ENCODE data around the gene FARP1. TPM values are rescaled to one million over a fixed set of nuclear protein-coding genes. Genes with fewer than 3 reads are reported as not detected.

Gene FARP1
- total and polyA plus RNA-seq, 2 of the 8 experiments (the other 6 are each of a cell fraction or from before 2014, with no cell fraction given), result 24.7 to 104 TPM

GRCh38 chr13:98452851-98453843 is 310.3 kb downstream of the FARP1 start:
- Histone ChIP-seq H3K4me1 (replicated peaks in 1 of 4; ENCODE audit: control insufficient read depth in 3 of 4, insufficient read depth in 4 of 4, low read length in 3 of 4) (peaks cover 7 to 15% (median 9%) of the 10 kb centered on the region in 4 experiments), H2BK15ac (ENCODE audit: low read length) (no peak overlapping the region), H3K18ac (ENCODE audit: extremely low read depth, low read length) (no peak overlapping the region), H4K5ac (ENCODE audit: insufficient read length, low read depth, low read length) (no peak overlapping the region), H2BK20ac (ENCODE audit: low read length) (no peak overlapping the region), H3K4me3 (ENCODE audit: extremely low read depth in 1 of 4, insufficient read depth in 2 of 4, low read depth in 3 of 4, low read length in 4 of 4) (no peak overlapping the region), H3K9me3 (ENCODE audit: insufficient read depth in 2 of 2, low read depth in 1 of 2, low read length in 1 of 2) (no peaks in the 10 kb centered on the region), H2AK5ac (ENCODE audit: low read depth, low read length) (no peak overlapping the region), H2BK12ac (ENCODE audit: low read depth, low read length) (no peak overlapping the region), H3K9ac (replicated peaks in 1 of 4; ENCODE audit: extremely low read depth in 1 of 4, low read depth in 3 of 4, low read length in 3 of 4) (no peak overlapping the region), H3K56ac (replicated peaks; ENCODE audit: insufficient read length, low read depth, low read length) (no peak overlapping the region), H4K20me1 (replicated peaks in 1 of 2; ENCODE audit: control insufficient read depth in 1 of 2, insufficient read depth in 2 of 2, low read length in 2 of 2) (peaks cover 10 to 16% of the 10 kb centered on the region in 2 experiments), H3K36me3 (ENCODE audit: control insufficient read depth in 2 of 4, insufficient read depth in 4 of 4, low read length in 3 of 4) (peaks cover 6 to 63% (median 19%) of the 10 kb centered on the region in 4 experiments; a peak in 7 of 8 replicates), H3K4ac (replicated peaks; ENCODE audit: insufficient read length, low read depth, low read length) (no peak overlapping the region), H3K79me2 (ENCODE audit: control insufficient read depth in 1 of 2, insufficient read depth in 2 of 2, low read length in 2 of 2) (no peaks in the 10 kb centered on the region), H3K27ac (ENCODE audit: low read depth, low read length) (no peak overlapping the region), H3K27me3 (replicated peaks in 1 of 4; ENCODE audit: control insufficient read depth in 3 of 4, extremely low read depth in 1 of 4, insufficient read depth in 3 of 4, low read length in 3 of 4) (no peaks in the 10 kb centered on the region), H4K8ac (ENCODE audit: extremely low read depth, insufficient read depth, low read length) (no peak overlapping the region), H4K91ac (replicated peaks; ENCODE audit: insufficient read length, low read length) (no peak overlapping the region), H3K23ac (ENCODE audit: insufficient read length) (no peak overlapping the region), H3K23me2 (ENCODE audit: low read depth, low read length) (no peaks in the 10 kb centered on the region), H2BK120ac (replicated peaks; ENCODE audit: low read depth, low read length) (no peak overlapping the region), H2BK5ac (ENCODE audit: low read depth, low read length) (no peak overlapping the region), H3K4me2 (ENCODE audit: insufficient read depth in 1 of 2, low read depth in 2 of 2, low read length in 2 of 2) (no peak overlapping the region), H3K14ac (ENCODE audit: insufficient read length) (no peak overlapping the region), H3K79me1 (ENCODE audit: low read depth, low read length) (no peaks in the 10 kb centered on the region; the same call in 1 of the 2 replicates), H2AFZ (ENCODE audit: low read length) (no peak overlapping the region)
- ChIA-PET CTCF (ENCODE audit: partially characterized antibody) (no interaction called here), POLR2A (ENCODE audit: partially characterized antibody) (no interaction called here)
- no peak for DNase-seq (ENCODE audit: low read depth in 1 of 2, low spot score in 2 of 2)
- FAIRE-seq, result no peak
- 92% methylated on average over 15 of the region's 15 CpGs; no CpG with 5 or more reads in 1 of the 2 experiments for WGBS, 2 experiments (ENCODE audit: extremely low coverage in 1 of 2, insufficient coverage in 1 of 2, insufficient read length in 1 of 2, insufficient replicate concordance in 2 of 2, low coverage in 1 of 2, low lambda C conversion rate in 2 of 2, missing lambda C conversion rate in 1 of 2)
- no peak for TF ChIP-seq USF2 (IDR thresholded peaks at IDR 0.05; ENCODE audit: low read length)
- TF ChIP-seq CTBP2 (IDR thresholded peaks at IDR 0.05; ENCODE audit: borderline replicate concordance, insufficient read depth, insufficient read length, low read length), result no peak
- no peak for TF ChIP-seq CBX5 (IDR thresholded peaks at IDR 0.05; ENCODE audit: low read depth, low read length)
- no peak for TF ChIP-seq SP1 (IDR thresholded peaks at IDR 0.05; ENCODE audit: low read depth, low read length)
- TF ChIP-seq TCF12 (IDR thresholded peaks at IDR 0.05; ENCODE audit: low read depth, low read length), result no peak
- no peak for TF ChIP-seq TAF7 (optimal IDR thresholded peaks at IDR 0.05; ENCODE audit: borderline replicate concordance, low read depth, low read length)
- TF ChIP-seq CREB1 (IDR thresholded peaks at IDR 0.05), result no peak
- TF ChIP-seq CHD1 (IDR thresholded peaks at IDR 0.05; ENCODE audit: low read depth, low read length), result no peak
- TF ChIP-seq JUN (IDR thresholded peaks at IDR 0.05; ENCODE audit: low read depth, low read length), result no peak
- no peak for TF ChIP-seq CBX8 (IDR thresholded peaks at IDR 0.05; ENCODE audit: borderline replicate concordance, low read depth, low read length)
- no peak for TF ChIP-seq SIX5 (IDR thresholded peaks at IDR 0.05; ENCODE audit: low read depth, low read length)
- no peak for TF ChIP-seq CEBPB (IDR thresholded peaks at IDR 0.05; ENCODE audit: low read depth, low read length)

All from H1 (cell line).